GM12872 (cell line): Measurements from ENCODE around the gene JARID2.
A peak's percentile ranks its signal among the peaks of the same experiment; 100 is the strongest.

Source experiments
- TF ChIP-seq, protein P1 (sequence below): IDR thresholded peaks from 3 replicates; pipeline ENCODE4 v1.5.1; 2011; ENCODE audit warnings: low read depth, mild to moderate bottlenecking, low read length, moderate library complexity; ENCODE audit not compliant: insufficient read depth

JARID2 gene

GRCh38 chr6:15362274-15363160 lies 116.6 kb downstream of the JARID2 start:
- TF ChIP-seq, protein P1, sequence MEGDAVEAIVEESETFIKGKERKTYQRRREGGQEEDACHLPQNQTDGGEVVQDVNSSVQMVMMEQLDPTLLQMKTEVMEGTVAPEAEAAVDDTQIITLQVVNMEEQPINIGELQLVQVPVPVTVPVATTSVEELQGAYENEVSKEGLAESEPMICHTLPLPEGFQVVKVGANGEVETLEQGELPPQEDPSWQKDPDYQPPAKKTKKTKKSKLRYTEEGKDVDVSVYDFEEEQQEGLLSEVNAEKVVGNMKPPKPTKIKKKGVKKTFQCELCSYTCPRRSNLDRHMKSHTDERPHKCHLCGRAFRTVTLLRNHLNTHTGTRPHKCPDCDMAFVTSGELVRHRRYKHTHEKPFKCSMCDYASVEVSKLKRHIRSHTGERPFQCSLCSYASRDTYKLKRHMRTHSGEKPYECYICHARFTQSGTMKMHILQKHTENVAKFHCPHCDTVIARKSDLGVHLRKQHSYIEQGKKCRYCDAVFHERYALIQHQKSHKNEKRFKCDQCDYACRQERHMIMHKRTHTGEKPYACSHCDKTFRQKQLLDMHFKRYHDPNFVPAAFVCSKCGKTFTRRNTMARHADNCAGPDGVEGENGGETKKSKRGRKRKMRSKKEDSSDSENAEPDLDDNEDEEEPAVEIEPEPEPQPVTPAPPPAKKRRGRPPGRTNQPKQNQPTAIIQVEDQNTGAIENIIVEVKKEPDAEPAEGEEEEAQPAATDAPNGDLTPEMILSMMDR = no peak

GRCh38 chr6:15363164-15363522 lies 117.3 kb downstream of the JARID2 start:
- TF ChIP-seq, protein P1 = no peak

GRCh38 chr6:15363523-15364400 lies 117.9 kb downstream of the JARID2 start:
- TF ChIP-seq, protein P1 = no peak

- TF ChIP-seq, protein P1 = 0 out of 3 replicates have a peak, but pooled peaks have one; percentile 14
Measured at GRCh38 chr6:15364401-15365037, 118.7 kb downstream of the JARID2 start.

DNA sequence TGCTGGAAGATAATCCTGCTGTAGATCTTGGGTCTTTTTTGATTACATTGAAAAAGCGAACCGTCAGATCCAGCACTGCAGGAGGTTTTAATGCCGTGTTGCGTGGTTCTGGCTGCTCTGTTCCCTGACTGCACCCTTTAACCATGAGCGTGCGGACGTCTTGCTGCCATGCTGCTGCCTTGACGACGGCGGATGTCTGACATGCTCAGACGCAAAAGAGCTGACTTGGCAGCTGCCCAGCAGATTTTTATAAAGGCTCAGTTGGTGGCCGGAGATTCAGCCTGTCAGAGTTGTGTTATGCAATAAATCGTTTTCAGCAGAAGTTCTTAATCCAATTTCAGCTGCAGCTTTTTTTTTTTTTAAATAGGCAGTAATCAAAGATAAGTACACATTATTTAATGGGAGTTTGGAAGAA lies 119.4 kb downstream of the JARID2 start:
- TF ChIP-seq, protein P1 = no peak

- TF ChIP-seq, protein P1 = no peak
Measured at GRCh38 chr6:15366003-15366535, 120.2 kb downstream of the JARID2 start.
